Measurements from ENCODE around the gene NEMP1.
"Not testable (repeated sequence)": the region's sequence is repeated elsewhere in the genome, so short reads cannot be mapped to it uniquely, and the experiment has no call there.

The NEMP1 gene

GRCh38 chr12:57087010-57087690, 8.6 kb upstream of the NEMP1 start:
- TF ChIP-seq CTCF (conservative IDR thresholded peaks at IDR 0.05) = no peak
- peak overlapping the region; percentile 96 for H3K27ac ChIP-seq

- peak; percentile 68 for TF ChIP-seq CTCF (conservative IDR thresholded peaks at IDR 0.05)
- H3K27ac ChIP-seq = peak overlapping the region; percentile 96
These were observed 8.0 kb upstream of the NEMP1 start for GRCh38 chr12:57086493-57087009.

- H3K27ac ChIP-seq = peak overlapping the region; percentile 96
- TF ChIP-seq CTCF (conservative IDR thresholded peaks at IDR 0.05) = no peak
These were observed 7.5 kb upstream of the NEMP1 start for GRCh38 chr12:57085999-57086492.

- H3K27ac ChIP-seq = no peak overlapping the region
- no peak for TF ChIP-seq CTCF (conservative IDR thresholded peaks at IDR 0.05)
These were observed 2.3 kb upstream of the NEMP1 start for GRCh38 chr12:57080855-57081254.

- H3K27ac ChIP-seq = peak overlapping the region; percentile 70
- TF ChIP-seq CTCF (conservative IDR thresholded peaks at IDR 0.05) = no peak
These were observed 1.2 kb upstream of the NEMP1 start for GRCh38 chr12:57079821-57080220.

- not testable (repeated sequence) for H3K27ac ChIP-seq
These were observed 4.8 kb downstream of the NEMP1 start for GRCh38 chr12:57073566-57074450.

GRCh38 chr12:57072661-57073060, 5.9 kb downstream of the NEMP1 start:
- H3K27ac ChIP-seq = no peak overlapping the region

More at GRCh38 chr12:57072661-57073060, 5.9 kb downstream of the NEMP1 start:
- no peak for TF ChIP-seq CTCF (conservative IDR thresholded peaks at IDR 0.05)
